Measurements from ENCODE around the gene HPCAL4.

The HPCAL4 gene

GRCh38 chr1:39647247-39647646, 44.0 kb downstream of the HPCAL4 start:
- no peak for DNase-seq

GRCh38 chr1:39646232-39647081, 44.8 kb downstream of the HPCAL4 start:
- no peak for DNase-seq

GRCh38 chr1:39645411-39646043, 45.7 kb downstream of the HPCAL4 start:
- DNase-seq: no peak

- no peak for DNase-seq
These were observed 47.5 kb downstream of the HPCAL4 start for GRCh38 chr1:39643705-39644104.

- DNase-seq: no peak
These were observed 48.4 kb downstream of the HPCAL4 start for GRCh38 chr1:39642796-39643195.

- DNase-seq: no peak
These were observed 50.4 kb downstream of the HPCAL4 start for GRCh38 chr1:39640861-39641260.

GRCh38 chr1:39639305-39640130, 51.7 kb downstream of the HPCAL4 start, which contains the start of gene HEYL:
HEYL (minus strand) TSS chr1:39639643; CDS start chr1:39639625, 18 bp downstream.
- peak; percentile 21 to 50 (median 37) for DNase-seq

GRCh38 chr1:39638965-39639304, 52.3 kb downstream of the HPCAL4 start:
- no peak for DNase-seq

GRCh38 chr1:39637361-39637760, 53.9 kb downstream of the HPCAL4 start:
- no peak for DNase-seq

GRCh38 chr1:39635871-39636210, 55.4 kb downstream of the HPCAL4 start:
- DNase-seq: no peak

GRCh38 chr1:39635205-39635870, 55.9 kb downstream of the HPCAL4 start:
- DNase-seq: no peak

- DNase-seq: no peak
These were observed 57.8 kb downstream of the HPCAL4 start for GRCh38 chr1:39633422-39633821.

GRCh38 chr1:39632682-39633417, 58.4 kb downstream of the HPCAL4 start:
- no peak for DNase-seq

- no peak for DNase-seq
These were observed 58.9 kb downstream of the HPCAL4 start for GRCh38 chr1:39632323-39632681.

GRCh38 chr1:39631361-39632322, 59.6 kb downstream of the HPCAL4 start:
- DNase-seq: no peak

- DNase-seq: no peak
These were observed 62.4 kb downstream of the HPCAL4 start for GRCh38 chr1:39628807-39629350.

Data from stimulated activated naive CD4-positive, alpha-beta T cell (primary cell).